Stimulated activated CD4-positive, alpha-beta T cell treated with anti-CD3 and anti-CD28 coated beads, Interleukin-4, amount 100 ng/mL, for 48 hours (primary cell): ENCODE data around the gene GNG7.
A peak's percentile ranks its signal among the peaks of the same experiment; 100 is the strongest.
"Not testable (repeated sequence)": the region's sequence is repeated elsewhere in the genome, so short reads cannot be mapped to it uniquely, and the experiment has no call there.

Experiments
- DNase-seq, 2 donors: peaks; one replicate each; pipeline ENCODE4 v3.0.0-alpha.2; 2020; ENCODE audit warnings: low read depth in 2 of 2

Gene GNG7

GRCh38 chr19:2551172-2551863 is 151.2 kb downstream of the GNG7 start:
- no peak for DNase-seq

- no peak for DNase-seq
Measured at GRCh38 chr19:2550431-2551171, 151.9 kb downstream of the GNG7 start.

- no peak for DNase-seq
Measured at GRCh38 chr19:2549701-2550191, 152.7 kb downstream of the GNG7 start.

- no peak for DNase-seq
Measured at GRCh38 chr19:2548966-2549365, 153.5 kb downstream of the GNG7 start.

- DNase-seq = no peak
Measured at GRCh38 chr19:2547721-2548120, 154.8 kb downstream of the GNG7 start.

- DNase-seq = no peak
Measured at GRCh38 chr19:2547033-2547680, 155.3 kb downstream of the GNG7 start.

- DNase-seq = no peak
Measured at GRCh38 chr19:2546128-2547032, 156.1 kb downstream of the GNG7 start.

GRCh38 chr19:2545416-2546127 is 156.9 kb downstream of the GNG7 start:
- not testable (repeated sequence) for DNase-seq

GRCh38 chr19:2544576-2545415 is 157.7 kb downstream of the GNG7 start:
- no peak for DNase-seq

- peak; percentile 56 to 66 for DNase-seq
Measured at GRCh38 chr19:2543463-2544442, 158.7 kb downstream of the GNG7 start.

GRCh38 chr19:2543072-2543462 is 159.4 kb downstream of the GNG7 start:
- DNase-seq = not testable (repeated sequence)

- DNase-seq = no peak
Measured at GRCh38 chr19:2542341-2543069, 160.0 kb downstream of the GNG7 start.

GRCh38 chr19:2540646-2541454 is 161.6 kb downstream of the GNG7 start:
- no peak for DNase-seq

- no peak for DNase-seq
Measured at GRCh38 chr19:2540251-2540645, 162.2 kb downstream of the GNG7 start.

GRCh38 chr19:2538096-2538757 is 164.3 kb downstream of the GNG7 start:
- no peak for DNase-seq

- peak in 1 of 2 donors; percentile 37 for DNase-seq
Measured at GRCh38 chr19:2537584-2537983, 164.9 kb downstream of the GNG7 start.

GRCh38 chr19:2536461-2536860 is 166.0 kb downstream of the GNG7 start:
- DNase-seq = no peak
